GM18868 (cell line): ENCODE results near the gene LINC00237.
A peak's percentile ranks its signal among the peaks of the same experiment; 100 is the strongest.

Source experiments
- ATAC-seq: cut with Tn5 transposase; IDR thresholded peaks from one replicate; pipeline ENCODE4 v1.9.1; 2021; ENCODE audit warnings: mild to moderate bottlenecking, moderate library complexity; ENCODE audit not compliant: unreplicated experiment

LINC00237 gene

GRCh38 chr20:21125849-21126580 is 19.9 kb upstream of the LINC00237 start, which contains the start of gene KIZ:
KIZ (plus strand) TSS chr20:21126082; CDS start chr20:21126116, 34 bp downstream.
- ATAC-seq: peak; percentile 98

- ATAC-seq: peak; percentile 19
Measured at GRCh38 chr20:21125072-21125848, 19.1 kb upstream of the LINC00237 start.

- no peak for ATAC-seq
Measured at GRCh38 chr20:21124190-21124589, 18.0 kb upstream of the LINC00237 start.

GRCh38 chr20:21118782-21119181 is 12.6 kb upstream of the LINC00237 start:
- ATAC-seq: no peak

- no peak for ATAC-seq
Measured at GRCh38 chr20:21118138-21118537, 12.0 kb upstream of the LINC00237 start.

- ATAC-seq: no peak
Measured at GRCh38 chr20:21117521-21117920, 11.4 kb upstream of the LINC00237 start.

GRCh38 chr20:21114584-21114983 is 8.4 kb upstream of the LINC00237 start:
- no peak for ATAC-seq

GRCh38 chr20:21113697-21114096 is 7.5 kb upstream of the LINC00237 start:
- no peak for ATAC-seq

GRCh38 chr20:21111416-21111815 is 5.3 kb upstream of the LINC00237 start:
- no peak for ATAC-seq

GRCh38 chr20:21110811-21111210 is 4.7 kb upstream of the LINC00237 start:
- no peak for ATAC-seq

- no peak for ATAC-seq
Measured at GRCh38 chr20:21109144-21109543, 3.0 kb upstream of the LINC00237 start.

GRCh38 chr20:21105429-21106170 is 558 bp downstream of the LINC00237 start:
- no peak for ATAC-seq

- no peak for ATAC-seq
Measured at GRCh38 chr20:21104921-21105320, 1.2 kb downstream of the LINC00237 start.

- ATAC-seq: no peak
Measured at GRCh38 chr20:21104466-21104761, 1.7 kb downstream of the LINC00237 start.

- no peak for ATAC-seq
Measured at GRCh38 chr20:21103582-21104465, 2.3 kb downstream of the LINC00237 start.

GRCh38 chr20:21102603-21103311 is 3.4 kb downstream of the LINC00237 start:
- no peak for ATAC-seq

GRCh38 chr20:21101932-21102575 is 4.1 kb downstream of the LINC00237 start:
- ATAC-seq: no peak

- ATAC-seq: no peak
Measured at GRCh38 chr20:21101453-21101931, 4.7 kb downstream of the LINC00237 start.
